ENCODE results near the gene HOXD9. TPM values are rescaled to one million over a fixed set of nuclear protein-coding genes. Genes with fewer than 3 reads are reported as not detected.

HOXD9 gene
- total RNA-seq, 2 experiments from 2014 or later, result not detected

GRCh38 chr2:176173567-176174381 lies 51.3 kb downstream of the HOXD9 start:
- CTCF ChIA-PET (ENCODE audit: unreplicated experiment), result no interaction called here
- TF ChIP-seq EZH2phosphoT487 (IDR thresholded peaks at IDR 0.05; ENCODE audit: borderline replicate concordance, low read depth, low read length), result no peak
- TF ChIP-seq, protein P1, sequence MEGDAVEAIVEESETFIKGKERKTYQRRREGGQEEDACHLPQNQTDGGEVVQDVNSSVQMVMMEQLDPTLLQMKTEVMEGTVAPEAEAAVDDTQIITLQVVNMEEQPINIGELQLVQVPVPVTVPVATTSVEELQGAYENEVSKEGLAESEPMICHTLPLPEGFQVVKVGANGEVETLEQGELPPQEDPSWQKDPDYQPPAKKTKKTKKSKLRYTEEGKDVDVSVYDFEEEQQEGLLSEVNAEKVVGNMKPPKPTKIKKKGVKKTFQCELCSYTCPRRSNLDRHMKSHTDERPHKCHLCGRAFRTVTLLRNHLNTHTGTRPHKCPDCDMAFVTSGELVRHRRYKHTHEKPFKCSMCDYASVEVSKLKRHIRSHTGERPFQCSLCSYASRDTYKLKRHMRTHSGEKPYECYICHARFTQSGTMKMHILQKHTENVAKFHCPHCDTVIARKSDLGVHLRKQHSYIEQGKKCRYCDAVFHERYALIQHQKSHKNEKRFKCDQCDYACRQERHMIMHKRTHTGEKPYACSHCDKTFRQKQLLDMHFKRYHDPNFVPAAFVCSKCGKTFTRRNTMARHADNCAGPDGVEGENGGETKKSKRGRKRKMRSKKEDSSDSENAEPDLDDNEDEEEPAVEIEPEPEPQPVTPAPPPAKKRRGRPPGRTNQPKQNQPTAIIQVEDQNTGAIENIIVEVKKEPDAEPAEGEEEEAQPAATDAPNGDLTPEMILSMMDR (conservative IDR thresholded peaks at IDR 0.05; ENCODE audit: low read length), result no peak
- intact Hi-C loops (cut with micrococcal nuclease; ENCODE audit: unreplicated experiment), result no loop called here
- no peaks in the 10 kb centered on the region for H3K79me2 ChIP-seq (ENCODE audit: insufficient read depth, low read depth, low read length)
- no peak overlapping the region for H2AFZ ChIP-seq (ENCODE audit: low read length)
- H3K27ac ChIP-seq (ENCODE audit: low read depth, low read length, poor library complexity, severe bottlenecking), result no peak overlapping the region
- POLR2A ChIA-PET, result interaction anchor here (0.6 to 0.7 kb wide), 4 partner anchors 28 to 1000 kb away, joined by 3 to 5 read pairs (median 4); no protein-coding TSS in a partner anchor
- H3K4me2 ChIP-seq (ENCODE audit: low read length), result no peak overlapping the region
- H3K9me3 ChIP-seq (ENCODE audit: low read length), result no peaks in the 10 kb centered on the region
- no peak for DNase-seq (ENCODE audit: low spot score)
- no peaks in the 10 kb centered on the region for H3K9me2 ChIP-seq (ENCODE audit: insufficient read depth, low read length)
- no peaks in the 10 kb centered on the region for H3K36me3 ChIP-seq (ENCODE audit: insufficient read depth, low read length)
- H4K20me1 ChIP-seq (ENCODE audit: insufficient read depth, low read length), result no peaks in the 10 kb centered on the region
- no peak overlapping the region for H3K4me3 ChIP-seq (ENCODE audit: low read depth, low read length, poor library complexity, severe bottlenecking)
- BruUV-seq (replicated peaks), result no TSS peak
- no peaks in the 10 kb centered on the region for H3K4me1 ChIP-seq (ENCODE audit: insufficient read depth, low read length, poor library complexity, severe bottlenecking)

DNA sequence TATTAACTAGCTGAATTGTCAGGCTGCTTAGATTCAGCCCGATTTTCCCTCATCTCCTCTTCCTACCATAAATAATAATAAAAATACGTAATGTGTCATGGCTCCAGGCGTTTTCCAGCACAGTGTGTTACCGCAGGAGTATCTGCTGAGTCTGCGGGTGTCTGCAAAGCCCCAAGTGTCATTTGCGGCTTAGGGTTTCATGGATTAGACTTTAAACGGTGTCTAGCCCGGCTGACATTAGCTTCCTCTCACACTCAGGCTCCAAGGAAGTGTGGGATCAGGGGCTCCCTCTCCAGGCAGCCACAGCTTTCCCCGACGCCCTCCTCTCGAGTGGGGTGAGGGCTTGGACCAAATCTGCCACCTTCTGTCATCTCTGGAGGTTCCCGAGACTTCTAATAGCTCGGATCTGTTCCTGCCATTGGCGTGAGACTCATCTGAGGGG lies 51.9 kb downstream of the HOXD9 start:
- POLR2A ChIA-PET, result interaction anchor here (0.6 kb wide), 3 partner anchors 103 to 999 kb away, joined by 3 to 5 read pairs (median 5); no protein-coding TSS in a partner anchor
- H3K4me2 ChIP-seq (ENCODE audit: low read length), result no peak overlapping the region
- H3K27ac ChIP-seq (ENCODE audit: low read depth, low read length, poor library complexity, severe bottlenecking), result no peak overlapping the region
- H3K79me2 ChIP-seq (ENCODE audit: insufficient read depth, low read depth, low read length), result no peaks in the 10 kb centered on the region
- no peaks in the 10 kb centered on the region for H3K36me3 ChIP-seq (ENCODE audit: insufficient read depth, low read length)
- TF ChIP-seq EZH2phosphoT487 (IDR thresholded peaks at IDR 0.05; ENCODE audit: borderline replicate concordance, low read depth, low read length), result no peak
- CTCF ChIA-PET (ENCODE audit: unreplicated experiment), result no interaction called here
- intact Hi-C loops (cut with micrococcal nuclease; ENCODE audit: unreplicated experiment), result no loop called here
- no peaks in the 10 kb centered on the region for H4K20me1 ChIP-seq (ENCODE audit: insufficient read depth, low read length)
- no peak overlapping the region for H3K4me3 ChIP-seq (ENCODE audit: low read depth, low read length, poor library complexity, severe bottlenecking)
- no peaks in the 10 kb centered on the region for H3K9me3 ChIP-seq (ENCODE audit: low read length)
- no peak overlapping the region for H2AFZ ChIP-seq (ENCODE audit: low read length)
- BruUV-seq (replicated peaks), result no TSS peak
- H3K4me1 ChIP-seq (ENCODE audit: insufficient read depth, low read length, poor library complexity, severe bottlenecking), result no peaks in the 10 kb centered on the region
- DNase-seq (ENCODE audit: low spot score), result no peak
- H3K9me2 ChIP-seq (ENCODE audit: insufficient read depth, low read length), result no peaks in the 10 kb centered on the region

Small RNA genes lying within 50 kb of the gene (microRNA-seq; reads per million reads assigned to microRNA genes)
- 3.0 reads per million for gene MIR10B (ENCODE audit: borderline replicate concordance)

Small RNA genes lying within 50 kb of the gene (small RNA-seq; reads per million reads assigned to genes)
- not detected for gene MIR10B

Other genes starting within 250 kb of the HOXD9 start
- 14.0 and 18.0 TPM in 2 replicates for gene LNPK, start 120.5 kb upstream of the HOXD9 start, total RNA-seq (2014; rRNA removed; shearing (Covaris generic))
- 34.7 and 38.3 TPM in 2 replicates for gene LNPK, start 120.5 kb upstream of the HOXD9 start, total RNA-seq (2022)
- gene EVX2, start 38.8 kb upstream of the HOXD9 start, total RNA-seq (2014; rRNA removed; shearing (Covaris generic)), result not detected in 2 replicates
- not detected in 2 replicates for gene EVX2, start 38.8 kb upstream of the HOXD9 start, total RNA-seq (2022)
- not detected in 2 replicates for gene HOXD13, start 30.0 kb upstream of the HOXD9 start, total RNA-seq (2014; rRNA removed; shearing (Covaris generic))
- gene HOXD13, start 30.0 kb upstream of the HOXD9 start, total RNA-seq (2022), result not detected in 2 replicates
- not detected in 2 replicates for gene HOXD12, start 22.9 kb upstream of the HOXD9 start, total RNA-seq (2014; rRNA removed; shearing (Covaris generic))
- gene HOXD12, start 22.9 kb upstream of the HOXD9 start, total RNA-seq (2022), result 0.25 TPM in 1 of 2 replicates, not detected in the other
- gene HOXD11, start 15.4 kb upstream of the HOXD9 start, total RNA-seq (2014; rRNA removed; shearing (Covaris generic)), result not detected in 2 replicates
- gene HOXD11, start 15.4 kb upstream of the HOXD9 start, total RNA-seq (2022), result not detected in 2 replicates
- not detected in 2 replicates for gene HOXD10, start 5.9 kb upstream of the HOXD9 start, total RNA-seq (2014; rRNA removed; shearing (Covaris generic))
- not detected in 2 replicates for gene HOXD10, start 5.9 kb upstream of the HOXD9 start, total RNA-seq (2022)
- gene HOXD8, start 7.0 kb downstream of the HOXD9 start, total RNA-seq (2014; rRNA removed; shearing (Covaris generic)), result not detected in 2 replicates
- not detected in 2 replicates for gene HOXD8, start 7.0 kb downstream of the HOXD9 start, total RNA-seq (2022)
- not detected in 2 replicates for gene HOXD4, start 28.8 kb downstream of the HOXD9 start, total RNA-seq (2014; rRNA removed; shearing (Covaris generic))
- not detected in 2 replicates for gene HOXD4, start 28.8 kb downstream of the HOXD9 start, total RNA-seq (2022)
- gene HOXD3, start 34.6 kb downstream of the HOXD9 start, total RNA-seq (2014; rRNA removed; shearing (Covaris generic)), result not detected in 2 replicates
- gene HOXD3, start 34.6 kb downstream of the HOXD9 start, total RNA-seq (2022), result not detected in 2 replicates
- gene HOXD1, start 65.9 kb downstream of the HOXD9 start, total RNA-seq (2014; rRNA removed; shearing (Covaris generic)), result not detected in 2 replicates
- not detected in 2 replicates for gene HOXD1, start 65.9 kb downstream of the HOXD9 start, total RNA-seq (2022)
- 36.8 and 71.3 TPM in 2 replicates for gene MTX2, start 146.7 kb downstream of the HOXD9 start, total RNA-seq (2014; rRNA removed; shearing (Covaris generic))
- 31.9 and 33.2 TPM in 2 replicates for gene MTX2, start 146.7 kb downstream of the HOXD9 start, total RNA-seq (2022)